Coronary artery (tissue), 2 donors: ENCODE data around the gene ARNT2.

ENCODE experiments used
- DNase-seq: peaks from one replicate; pipeline ENCODE4 v3.0.0-alpha.2; 2017; ENCODE audit warnings: low spot score
- H3K27ac ChIP-seq, 2 donors: fragments of 200-600 bp; sonication (generic); one replicate each; pipeline ENCODE4 v1.5.1; 2016 to 2019
- H3K4me3 ChIP-seq: fragments of 200-600 bp; sonication (generic); 2 replicates; pipeline ENCODE4 v1.5.1; 2016; ENCODE audit warnings: mild to moderate bottlenecking, moderate library complexity
- CTCF ChIP-seq: fragments of 200-600 bp; sonication (generic); IDR thresholded peaks from one replicate; pipeline ENCODE4 v1.5.1; 2019; ENCODE audit warnings: antibody characterized with exemption

ARNT2 gene

DNA sequence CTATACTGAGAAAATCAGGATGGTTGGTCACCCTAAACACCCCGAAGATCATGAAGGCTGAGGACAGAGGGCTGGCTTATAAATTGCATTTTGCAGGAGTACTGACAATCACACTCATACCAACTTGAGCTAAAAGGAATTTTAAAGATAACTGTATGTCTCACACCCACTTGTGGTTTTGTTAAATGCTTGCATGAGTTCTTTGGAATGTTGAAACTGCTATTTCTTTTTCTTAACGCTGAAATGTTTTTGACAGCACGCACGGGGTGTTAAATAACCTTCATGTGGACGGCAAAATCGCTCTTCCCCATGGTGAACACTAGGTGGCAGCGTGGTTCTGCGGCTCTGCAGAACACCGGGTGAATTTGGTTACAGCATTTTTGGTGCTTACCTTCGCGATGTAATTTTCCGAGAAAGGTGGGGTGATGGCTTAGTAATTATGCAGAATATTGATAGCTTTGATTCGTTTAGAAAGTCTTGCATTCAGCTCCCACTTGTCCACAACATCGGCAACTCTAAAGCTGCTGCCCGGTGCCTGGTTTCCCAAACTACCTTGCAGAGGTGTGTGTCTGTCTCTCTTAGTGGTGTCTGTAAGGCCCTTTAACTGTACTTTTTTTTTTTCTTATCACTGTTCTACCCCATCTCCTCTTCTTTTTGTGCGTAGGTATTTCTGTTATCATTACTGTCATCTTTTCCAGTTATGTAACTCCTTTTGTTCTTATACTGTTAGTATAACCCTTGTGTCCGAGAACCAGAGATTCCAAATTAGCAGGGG, 51.7 kb downstream of the ARNT2 start:
- Histone ChIP-seq H3K4me3 (no peak overlapping the region), H3K27ac (no peak overlapping the region)
- peak; percentile 74 for DNase-seq
- TF ChIP-seq CTCF = peak; percentile 82

DNA sequence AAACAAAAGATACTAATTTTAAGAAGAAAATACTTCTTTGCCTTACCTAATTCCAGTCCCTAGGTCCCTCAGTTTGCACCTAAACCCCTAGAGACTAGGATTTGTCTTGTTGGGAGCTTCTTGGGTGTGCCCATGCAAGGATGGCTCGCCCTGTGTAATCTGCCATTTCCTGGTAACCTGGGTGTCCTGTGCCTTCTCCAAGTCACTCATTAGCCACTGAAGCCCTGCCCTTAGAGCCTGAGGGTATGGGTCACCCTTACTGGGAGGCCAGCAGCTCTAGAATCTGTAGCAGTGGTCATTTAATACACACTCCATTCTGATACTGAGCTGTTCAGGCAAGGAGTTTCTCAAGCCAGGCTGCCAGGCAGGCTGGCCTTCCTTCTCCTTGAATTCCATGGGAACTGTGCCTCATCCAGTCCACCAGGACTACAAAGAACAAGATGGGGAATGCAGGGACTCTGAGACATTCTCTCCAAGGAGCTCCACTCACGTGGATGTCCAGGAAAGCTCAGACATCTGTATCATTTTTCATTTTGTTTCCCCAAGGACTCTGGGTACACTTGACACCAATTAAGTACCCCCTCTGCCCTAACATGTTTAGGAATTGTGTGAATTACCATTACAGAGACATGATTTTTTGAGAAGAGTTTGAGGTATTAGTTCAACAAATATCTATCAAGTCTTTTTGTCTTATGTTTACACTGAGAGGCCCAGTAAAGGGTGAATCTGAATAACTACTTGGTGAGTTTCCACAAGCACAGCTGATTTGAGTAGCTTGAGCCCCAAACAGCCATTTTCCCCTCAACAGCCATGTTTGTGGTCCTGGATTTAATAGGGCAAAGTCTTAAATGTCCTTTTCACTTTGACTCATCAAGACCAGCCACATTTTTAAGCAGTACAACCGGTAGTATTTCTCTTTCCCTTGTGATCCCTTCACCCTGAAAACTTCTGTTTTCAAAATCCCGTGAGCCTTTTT, 52.6 kb downstream of the ARNT2 start:
- no peak for TF ChIP-seq CTCF
- Histone ChIP-seq H3K4me3 (no peak overlapping the region), H3K27ac (no peak overlapping the region)
- DNase-seq = peak; percentile 50

GRCh38 chr15:80457896-80458295, 53.7 kb downstream of the ARNT2 start:
- Histone ChIP-seq H3K4me3 (no peak overlapping the region), H3K27ac (no peak overlapping the region)
- no peak for TF ChIP-seq CTCF
- DNase-seq = no peak

- H3K4me3 ChIP-seq = no peak overlapping the region
- no peak for DNase-seq
- no peak overlapping the region for H3K27ac ChIP-seq
- no peak for TF ChIP-seq CTCF
Observed at GRCh38 chr15:80458580-80458979, 54.4 kb downstream of the ARNT2 start.

- Histone ChIP-seq H3K4me3 (no peak overlapping the region), H3K27ac (no peak overlapping the region)
- DNase-seq = no peak
- no peak for TF ChIP-seq CTCF
Observed at GRCh38 chr15:80459380-80459779, 55.2 kb downstream of the ARNT2 start.

GRCh38 chr15:80459818-80460217, 55.6 kb downstream of the ARNT2 start:
- no peak for TF ChIP-seq CTCF
- no peak overlapping the region for H3K27ac ChIP-seq
- H3K4me3 ChIP-seq = no peak overlapping the region
- DNase-seq = peak; percentile 46
